GM21381 (cell line): Measurements from ENCODE around the gene MCRS1.
"Not testable (repeated sequence)": the region's sequence is repeated elsewhere in the genome, so short reads cannot be mapped to it uniquely, and the experiment has no call there.

Experiments
- ATAC-seq: cut with Tn5 transposase; IDR thresholded peaks from one replicate; pipeline ENCODE4 v1.9.1; 2021; ENCODE audit warnings: mild to moderate bottlenecking, moderate library complexity; ENCODE audit not compliant: unreplicated experiment

Gene MCRS1

GRCh38 chr12:49567611-49568441, at the start of gene MCRS1:
MCRS1 (minus strand) TSS chr12:49568142; CDS start chr12:49566731, 1,411 bp downstream.
- peak; percentile 79 for ATAC-seq

GRCh38 chr12:49616533-49617219, 48.7 kb upstream of the MCRS1 start:
- no peak for ATAC-seq

GRCh38 chr12:49615725-49616124, 47.8 kb upstream of the MCRS1 start:
- ATAC-seq, result no peak

- no peak for ATAC-seq
Measured at GRCh38 chr12:49612210-49612609, 44.3 kb upstream of the MCRS1 start.

- ATAC-seq, result not testable (repeated sequence)
Measured at GRCh38 chr12:49610785-49611184, 42.8 kb upstream of the MCRS1 start.

- no peak for ATAC-seq
Measured at GRCh38 chr12:49609875-49610154, 41.9 kb upstream of the MCRS1 start.

GRCh38 chr12:49609059-49609874, 41.3 kb upstream of the MCRS1 start:
- ATAC-seq, result no peak

GRCh38 chr12:49605539-49605938, 37.6 kb upstream of the MCRS1 start, which contains the start of gene FAM186B:
FAM186B (minus strand) TSS chr12:49605639; CDS start chr12:49605477, 162 bp downstream.
- not testable (repeated sequence) for ATAC-seq

- ATAC-seq, result no peak
Measured at GRCh38 chr12:49604856-49605255, 36.9 kb upstream of the MCRS1 start.

- no peak for ATAC-seq
Measured at GRCh38 chr12:49603721-49604120, 35.8 kb upstream of the MCRS1 start.

- no peak for ATAC-seq
Measured at GRCh38 chr12:49599961-49600360, 32.0 kb upstream of the MCRS1 start.

GRCh38 chr12:49598527-49598926, 30.6 kb upstream of the MCRS1 start:
- no peak for ATAC-seq

GRCh38 chr12:49588721-49589516, 21.0 kb upstream of the MCRS1 start:
- no peak for ATAC-seq

- ATAC-seq, result no peak
Measured at GRCh38 chr12:49588281-49588680, 20.3 kb upstream of the MCRS1 start.

- no peak for ATAC-seq
Measured at GRCh38 chr12:49587174-49587908, 19.4 kb upstream of the MCRS1 start.

GRCh38 chr12:49585477-49586459, 17.8 kb upstream of the MCRS1 start:
- ATAC-seq, result no peak

- no peak for ATAC-seq
Measured at GRCh38 chr12:49584591-49584990, 16.6 kb upstream of the MCRS1 start.

GRCh38 chr12:49583366-49584094, 15.6 kb upstream of the MCRS1 start:
- ATAC-seq, result no peak
